Erythroblast (primary cell): ENCODE data around the gene FOXR2.

Experiments used
- GATA1 ChIP-seq: IDR thresholded peaks from 2 replicates; pipeline ENCODE4 v1.6.1; 2011; ENCODE audit warnings: low read depth, mild to moderate bottlenecking, control low read depth, low read length, moderate library complexity
- POLR2A ChIP-seq: IDR thresholded peaks from 2 replicates; pipeline ENCODE4 v1.6.1; 2011; ENCODE audit warnings: mild to moderate bottlenecking, low read length

GRCh38 chrX:55659931-55660330 is 36.7 kb downstream of the FOXR2 start:
- no peak for TF ChIP-seq POLR2A
- TF ChIP-seq GATA1: no peak
